Activated CD4-positive, CD25-positive, alpha-beta regulatory T cell (primary cell): Measurements from ENCODE around the gene GALNT15.

Experiments used
- DNase-seq, 4 experiments: peaks; one replicate each; lab custom pipeline; 2025; lab: John Stamatoyannopoulos, UW

Gene GALNT15

GRCh38 chr3:16174389-16174788 lies at the start of gene GALNT15:
Gene GALNT15 (plus strand): TSS chr3:16174680. CDS start chr3:16175152, 472 bp downstream.
- DNase-seq, result no peak

GRCh38 chr3:16126634-16127033 lies 47.8 kb upstream of the GALNT15 start:
- no peak for DNase-seq

GRCh38 chr3:16127249-16127648 lies 47.2 kb upstream of the GALNT15 start:
- no peak for DNase-seq

DNA sequence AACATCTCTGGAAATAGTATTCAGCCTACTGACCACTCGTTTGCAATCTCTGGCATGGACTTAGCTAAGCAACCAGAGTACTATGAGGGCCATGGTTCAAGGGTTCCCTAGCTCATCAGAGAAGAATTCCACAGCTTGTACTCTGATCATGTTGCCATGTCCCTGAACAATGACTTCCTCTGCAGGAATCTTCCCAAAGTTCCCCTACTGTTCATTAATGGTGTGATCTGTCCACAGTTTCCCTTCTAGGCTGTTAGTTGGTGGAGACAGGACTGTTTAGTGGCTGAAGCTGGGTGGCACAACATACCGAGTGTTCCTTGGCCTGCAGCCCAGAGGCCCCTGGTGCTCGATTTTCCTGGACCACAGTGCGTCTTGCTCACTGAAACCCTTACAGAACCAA lies 44.4 kb upstream of the GALNT15 start:
- no peak for DNase-seq

GRCh38 chr3:16132190-16132589 lies 42.3 kb upstream of the GALNT15 start:
- DNase-seq, result no peak

DNA sequence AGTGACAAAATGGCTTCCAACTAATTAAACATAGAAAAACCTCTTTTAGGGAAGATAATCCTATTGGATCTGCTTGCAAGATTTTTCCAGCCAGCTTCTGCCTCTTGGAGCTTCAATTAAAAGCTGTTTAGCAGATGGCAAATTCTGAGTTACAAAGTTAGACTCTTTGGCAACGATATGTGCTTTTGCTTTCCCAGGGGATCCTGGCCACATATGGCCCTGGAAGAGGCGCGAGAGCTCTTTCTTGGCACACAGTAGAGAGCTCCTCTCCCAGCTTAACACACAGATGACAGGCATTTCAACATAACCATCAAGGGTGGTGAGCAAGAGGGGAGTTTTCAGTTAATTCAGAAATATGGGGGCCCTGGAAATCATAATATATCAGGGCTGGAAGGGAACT lies 41.6 kb upstream of the GALNT15 start:
- no peak for DNase-seq

DNA sequence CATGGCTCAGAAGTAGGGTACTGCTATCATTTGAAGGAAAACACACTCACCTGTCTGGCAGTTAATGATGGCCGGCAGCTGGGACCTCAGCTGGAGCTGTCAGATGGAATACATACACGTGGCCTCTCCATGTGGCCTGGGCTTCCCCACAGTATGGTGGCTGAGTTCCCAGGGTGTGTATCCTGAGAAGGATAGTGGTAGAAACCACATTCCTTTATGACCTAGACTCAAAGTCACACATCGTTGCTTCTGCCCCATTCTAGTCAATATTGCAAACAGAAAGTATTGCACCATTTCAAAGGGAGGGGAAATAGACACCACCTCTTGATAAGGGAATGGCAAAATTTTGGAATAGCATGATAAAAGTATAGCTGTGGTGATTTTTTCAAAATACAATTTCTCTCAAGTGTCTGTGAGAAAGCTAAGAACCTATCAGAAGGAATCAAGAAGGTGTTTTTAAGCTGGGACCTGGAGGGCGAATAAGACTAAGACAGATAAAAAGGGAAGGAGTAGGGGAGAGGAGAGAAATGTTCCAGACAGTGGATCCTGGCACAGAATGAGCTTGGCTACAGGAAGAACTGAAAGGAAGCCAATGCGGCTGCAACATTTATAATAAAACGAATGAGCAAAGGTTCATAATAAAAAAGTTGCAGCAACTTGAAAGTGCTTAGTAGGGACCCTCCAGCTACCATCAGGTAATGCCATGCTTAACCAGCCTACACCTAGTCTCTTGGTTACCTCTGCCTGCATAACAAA lies 40.1 kb upstream of the GALNT15 start:
- DNase-seq, result no peak

DNA sequence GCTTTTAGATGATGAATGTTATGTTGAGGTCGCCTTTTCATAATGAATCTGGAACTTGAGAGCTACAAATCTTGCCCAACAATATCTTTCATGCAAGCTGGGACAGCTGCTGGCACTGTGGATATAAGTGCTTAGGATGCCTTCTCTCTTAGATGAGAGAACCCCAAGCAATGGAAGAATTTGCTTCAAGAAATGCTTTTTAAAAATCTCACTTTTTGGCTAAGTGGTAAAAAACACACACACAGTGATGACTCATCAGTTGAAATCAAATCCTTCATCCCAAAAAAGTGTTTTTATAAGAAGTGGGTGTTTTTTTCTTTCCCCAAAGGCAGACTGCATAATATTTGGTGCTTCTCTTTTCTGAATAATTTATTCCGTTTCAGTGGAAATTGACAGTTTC lies 38.4 kb upstream of the GALNT15 start:
- no peak for DNase-seq

GRCh38 chr3:16137044-16137443 lies 37.4 kb upstream of the GALNT15 start:
- no peak for DNase-seq

GRCh38 chr3:16137977-16138376 lies 36.5 kb upstream of the GALNT15 start:
- no peak for DNase-seq

DNA sequence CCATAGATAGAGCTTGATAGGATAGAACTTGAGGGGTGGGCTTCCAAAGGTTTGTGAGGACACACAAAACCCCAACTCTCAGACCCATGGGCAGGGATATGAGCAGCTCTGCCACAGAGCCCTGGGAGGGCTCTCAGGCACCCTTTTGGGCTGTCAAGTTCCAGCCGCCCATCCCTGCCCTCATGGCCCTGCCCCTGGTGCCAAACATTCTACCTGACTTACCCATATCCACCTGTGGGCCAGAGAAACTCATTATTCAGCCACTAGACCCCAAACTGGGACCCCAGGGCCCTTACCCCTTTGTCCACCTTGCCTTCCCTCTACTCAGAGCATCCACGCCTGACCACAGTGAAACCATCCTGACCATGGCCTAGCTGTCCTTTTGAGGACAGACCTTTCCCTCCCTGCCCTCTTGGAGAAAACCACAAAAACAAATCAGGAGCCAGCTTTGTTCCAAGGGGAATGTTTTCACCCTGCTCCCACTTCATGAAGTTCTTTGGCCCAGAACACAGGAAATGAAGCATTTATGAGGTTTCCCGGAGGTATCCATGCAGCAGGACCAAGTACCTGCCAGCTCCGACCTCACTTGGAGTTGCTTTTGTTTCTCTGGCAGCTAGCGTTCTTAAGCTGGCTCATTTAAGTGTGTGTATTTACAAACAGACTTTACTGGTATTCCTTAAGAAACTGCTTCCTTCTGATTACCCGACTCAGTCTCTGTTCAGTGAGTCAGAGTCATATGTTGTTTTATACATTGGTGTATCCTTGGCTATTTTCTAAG lies 34.2 kb upstream of the GALNT15 start:
- DNase-seq, result no peak

- DNase-seq, result no peak
Observed at GRCh38 chr3:16140894-16141285, 33.6 kb upstream of the GALNT15 start.

DNA sequence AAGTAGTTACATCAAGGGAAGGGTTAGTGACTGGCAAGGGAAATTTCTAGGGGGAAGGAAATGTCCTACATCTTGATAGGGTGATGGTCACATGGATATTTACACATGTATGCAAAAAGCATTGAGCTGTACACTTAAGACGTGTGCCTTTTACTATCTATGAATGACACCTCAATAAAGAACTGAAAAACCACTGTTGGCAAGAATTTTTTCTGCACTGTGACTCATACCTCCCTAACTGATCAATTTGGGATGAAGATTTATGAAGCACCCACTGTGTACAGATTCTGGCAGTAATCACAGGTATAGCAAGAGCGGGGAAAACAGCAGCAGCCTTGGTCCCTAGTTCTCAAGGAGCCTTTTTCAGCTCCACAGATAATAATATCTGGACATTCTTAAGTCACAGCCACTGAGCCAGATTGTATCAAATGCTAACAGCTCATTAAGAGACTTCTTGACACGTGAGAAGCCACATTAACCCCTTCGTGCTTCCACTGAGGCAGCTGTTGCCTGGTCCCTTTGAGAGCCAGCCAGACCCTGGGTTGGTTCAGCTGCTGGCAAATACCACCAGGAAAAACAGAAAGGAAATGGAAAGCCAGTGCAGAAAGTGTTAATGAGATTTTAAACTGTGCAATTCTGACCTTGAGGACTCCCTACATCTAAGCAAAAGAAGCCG lies 32.0 kb upstream of the GALNT15 start:
- DNase-seq, result no peak

GRCh38 chr3:16143861-16144447 lies 30.5 kb upstream of the GALNT15 start:
- DNase-seq, result no peak

GRCh38 chr3:16145176-16145575 lies 29.3 kb upstream of the GALNT15 start:
- no peak for DNase-seq

DNA sequence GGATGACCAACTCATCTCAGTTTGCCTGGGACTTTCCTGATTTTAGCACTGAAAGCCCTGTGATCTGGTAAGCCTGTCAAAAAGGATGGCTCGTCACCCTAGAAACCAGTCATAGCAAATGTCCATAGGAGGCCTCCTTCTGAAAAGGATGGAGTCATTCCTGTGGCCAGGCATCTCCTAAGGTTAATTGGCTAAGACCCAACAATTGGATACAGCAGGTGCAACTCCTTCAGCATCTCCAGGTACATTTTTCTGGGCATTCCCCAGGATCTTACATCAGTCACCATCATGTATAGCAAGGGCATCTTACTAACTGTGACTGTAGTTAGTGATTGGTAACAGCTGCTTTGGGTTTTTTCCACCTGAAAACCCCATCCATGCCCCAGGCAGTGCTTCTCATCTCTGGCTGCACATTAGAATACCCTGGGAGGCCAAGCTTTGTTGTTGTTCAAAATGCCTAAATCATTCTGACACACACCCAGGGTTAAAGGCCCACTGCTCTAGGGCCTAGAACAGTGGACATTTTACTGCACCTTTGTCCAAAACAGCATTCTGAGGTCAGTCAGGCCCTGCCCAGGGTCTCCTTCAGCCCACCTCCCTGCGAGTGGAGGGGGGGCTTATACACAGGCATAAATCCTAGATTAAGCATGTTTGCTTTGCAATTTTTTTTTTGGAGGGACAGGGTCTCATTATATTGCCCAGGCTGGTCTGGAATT lies 28.3 kb upstream of the GALNT15 start:
- DNase-seq, result no peak

- DNase-seq, result no peak
Observed at GRCh38 chr3:16147220-16147994, 27.1 kb upstream of the GALNT15 start.

DNA sequence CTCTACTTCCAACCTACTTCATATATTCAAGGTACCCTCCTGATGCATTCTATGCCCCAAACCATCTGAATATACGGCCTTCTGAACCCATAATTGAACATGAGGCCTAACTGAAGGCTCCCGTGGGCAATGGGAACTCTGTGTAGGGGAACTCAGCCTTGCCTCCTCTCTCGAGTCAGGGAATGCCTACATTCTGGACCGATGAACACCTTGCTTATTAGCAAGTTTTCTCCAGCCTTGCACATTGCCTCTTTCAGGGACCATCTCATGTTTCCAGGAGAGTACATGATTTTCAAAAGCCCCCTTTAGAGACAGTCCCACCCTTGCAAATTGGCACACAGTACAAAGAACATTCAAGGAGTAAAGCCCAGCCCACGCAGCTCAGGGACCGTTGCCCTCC lies 26.3 kb upstream of the GALNT15 start:
- no peak for DNase-seq

DNA sequence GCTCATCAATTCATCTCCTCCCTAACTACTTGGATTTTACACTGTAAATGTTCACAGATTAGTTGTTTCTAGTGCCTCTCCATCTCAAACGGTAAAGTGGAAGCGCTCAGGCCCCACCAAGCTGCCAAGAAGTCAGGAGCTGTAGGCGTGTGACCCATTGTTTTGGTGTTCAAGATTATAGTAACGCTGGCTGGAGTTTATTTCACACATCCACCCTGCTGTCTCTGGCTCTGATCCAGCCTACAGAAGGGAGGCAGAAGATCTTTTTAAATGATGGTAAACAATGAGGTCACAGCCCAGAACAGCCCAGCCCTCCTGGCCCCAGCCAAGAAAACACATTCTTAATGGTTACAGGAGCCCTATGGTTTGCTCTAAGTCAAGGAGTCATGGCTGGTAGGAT lies 25.7 kb upstream of the GALNT15 start:
- DNase-seq, result no peak

- DNase-seq, result no peak
Observed at GRCh38 chr3:16150285-16150684, 24.2 kb upstream of the GALNT15 start.

GRCh38 chr3:16151109-16151508 lies 23.4 kb upstream of the GALNT15 start:
- no peak for DNase-seq
